ES-I3 (cell line): ENCODE results near the gene CCDC88B.

Experiments
- H3K36me3 ChIP-seq: 2 replicates; pipeline ENCODE4 v1.6.1; 2013; ENCODE audit warnings: mild to moderate bottlenecking, low read length, control low read depth, moderate library complexity; ENCODE audit not compliant: insufficient read depth
- H3K4me1 ChIP-seq: 2 replicates; pipeline ENCODE4 v1.6.1; 2013; ENCODE audit warnings: mild to moderate bottlenecking, control low read depth, low read length; ENCODE audit not compliant: insufficient read depth
- H3K9ac ChIP-seq: 2 replicates; pipeline ENCODE4 v1.6.1; 2013; ENCODE audit warnings: low read depth, mild to moderate bottlenecking, low read length, moderate library complexity
- H3K9me3 ChIP-seq: 2 replicates; pipeline ENCODE4 v1.6.1; 2013; ENCODE audit warnings: mild to moderate bottlenecking, low read length, moderate library complexity; ENCODE audit not compliant: control insufficient read depth, insufficient read depth

Gene CCDC88B, protein sequence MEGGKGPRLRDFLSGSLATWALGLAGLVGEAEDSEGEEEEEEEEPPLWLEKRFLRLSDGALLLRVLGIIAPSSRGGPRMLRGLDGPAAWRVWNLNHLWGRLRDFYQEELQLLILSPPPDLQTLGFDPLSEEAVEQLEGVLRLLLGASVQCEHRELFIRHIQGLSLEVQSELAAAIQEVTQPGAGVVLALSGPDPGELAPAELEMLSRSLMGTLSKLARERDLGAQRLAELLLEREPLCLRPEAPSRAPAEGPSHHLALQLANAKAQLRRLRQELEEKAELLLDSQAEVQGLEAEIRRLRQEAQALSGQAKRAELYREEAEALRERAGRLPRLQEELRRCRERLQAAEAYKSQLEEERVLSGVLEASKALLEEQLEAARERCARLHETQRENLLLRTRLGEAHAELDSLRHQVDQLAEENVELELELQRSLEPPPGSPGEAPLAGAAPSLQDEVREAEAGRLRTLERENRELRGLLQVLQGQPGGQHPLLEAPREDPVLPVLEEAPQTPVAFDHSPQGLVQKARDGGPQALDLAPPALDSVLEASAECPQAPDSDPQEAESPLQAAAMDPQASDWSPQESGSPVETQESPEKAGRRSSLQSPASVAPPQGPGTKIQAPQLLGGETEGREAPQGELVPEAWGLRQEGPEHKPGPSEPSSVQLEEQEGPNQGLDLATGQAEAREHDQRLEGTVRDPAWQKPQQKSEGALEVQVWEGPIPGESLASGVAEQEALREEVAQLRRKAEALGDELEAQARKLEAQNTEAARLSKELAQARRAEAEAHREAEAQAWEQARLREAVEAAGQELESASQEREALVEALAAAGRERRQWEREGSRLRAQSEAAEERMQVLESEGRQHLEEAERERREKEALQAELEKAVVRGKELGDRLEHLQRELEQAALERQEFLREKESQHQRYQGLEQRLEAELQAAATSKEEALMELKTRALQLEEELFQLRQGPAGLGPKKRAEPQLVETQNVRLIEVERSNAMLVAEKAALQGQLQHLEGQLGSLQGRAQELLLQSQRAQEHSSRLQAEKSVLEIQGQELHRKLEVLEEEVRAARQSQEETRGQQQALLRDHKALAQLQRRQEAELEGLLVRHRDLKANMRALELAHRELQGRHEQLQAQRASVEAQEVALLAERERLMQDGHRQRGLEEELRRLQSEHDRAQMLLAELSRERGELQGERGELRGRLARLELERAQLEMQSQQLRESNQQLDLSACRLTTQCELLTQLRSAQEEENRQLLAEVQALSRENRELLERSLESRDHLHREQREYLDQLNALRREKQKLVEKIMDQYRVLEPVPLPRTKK (N-terminal part only)

DNA sequence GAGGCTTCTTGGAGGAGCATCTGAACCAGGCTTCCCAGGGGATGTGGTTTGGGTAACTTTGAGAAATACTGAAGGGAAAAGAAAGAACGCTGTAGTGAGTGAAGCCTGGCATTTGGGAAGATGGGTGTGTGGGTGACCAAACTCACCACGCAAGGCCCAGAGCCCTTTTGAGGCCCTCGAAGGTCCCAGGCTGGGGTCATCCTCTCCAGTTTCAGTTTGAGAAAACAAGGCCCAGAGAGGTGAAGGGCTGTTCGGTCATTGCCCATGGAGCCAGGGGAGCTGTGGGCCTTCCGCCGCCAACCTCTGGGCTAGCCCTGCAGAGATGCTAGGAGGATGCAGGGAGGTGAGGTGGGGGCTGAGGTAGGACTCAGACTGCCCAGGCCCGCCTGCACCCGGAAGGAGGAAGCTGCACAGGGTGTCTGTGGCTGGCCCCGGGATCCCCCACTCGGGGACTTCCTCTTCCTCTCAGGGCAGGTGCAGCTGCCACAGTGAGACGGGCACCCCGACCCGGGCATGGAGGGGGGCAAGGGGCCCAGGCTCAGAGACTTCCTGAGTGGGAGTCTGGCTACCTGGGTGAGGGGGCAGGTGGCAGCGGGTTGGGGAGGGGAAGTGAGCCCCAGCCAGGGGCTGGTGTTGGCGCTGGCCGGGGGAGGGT is at the start of gene CCDC88B:
Gene CCDC88B, plus strand, starts transcription at position 451 of the 655 bp plus-strand sequence. Its CDS starts 63 bp downstream, at position 514.
- Histone ChIP-seq H3K9ac (peak within 1 kb of the TSS; percentile 82), H3K36me3 (no peaks in the 10 kb centered on the region), H3K4me1 (peaks cover 7% of the 10 kb centered on the region; the same call in 1 of the 2 replicates), H3K9me3 (no peaks in the 10 kb centered on the region)

DNA sequence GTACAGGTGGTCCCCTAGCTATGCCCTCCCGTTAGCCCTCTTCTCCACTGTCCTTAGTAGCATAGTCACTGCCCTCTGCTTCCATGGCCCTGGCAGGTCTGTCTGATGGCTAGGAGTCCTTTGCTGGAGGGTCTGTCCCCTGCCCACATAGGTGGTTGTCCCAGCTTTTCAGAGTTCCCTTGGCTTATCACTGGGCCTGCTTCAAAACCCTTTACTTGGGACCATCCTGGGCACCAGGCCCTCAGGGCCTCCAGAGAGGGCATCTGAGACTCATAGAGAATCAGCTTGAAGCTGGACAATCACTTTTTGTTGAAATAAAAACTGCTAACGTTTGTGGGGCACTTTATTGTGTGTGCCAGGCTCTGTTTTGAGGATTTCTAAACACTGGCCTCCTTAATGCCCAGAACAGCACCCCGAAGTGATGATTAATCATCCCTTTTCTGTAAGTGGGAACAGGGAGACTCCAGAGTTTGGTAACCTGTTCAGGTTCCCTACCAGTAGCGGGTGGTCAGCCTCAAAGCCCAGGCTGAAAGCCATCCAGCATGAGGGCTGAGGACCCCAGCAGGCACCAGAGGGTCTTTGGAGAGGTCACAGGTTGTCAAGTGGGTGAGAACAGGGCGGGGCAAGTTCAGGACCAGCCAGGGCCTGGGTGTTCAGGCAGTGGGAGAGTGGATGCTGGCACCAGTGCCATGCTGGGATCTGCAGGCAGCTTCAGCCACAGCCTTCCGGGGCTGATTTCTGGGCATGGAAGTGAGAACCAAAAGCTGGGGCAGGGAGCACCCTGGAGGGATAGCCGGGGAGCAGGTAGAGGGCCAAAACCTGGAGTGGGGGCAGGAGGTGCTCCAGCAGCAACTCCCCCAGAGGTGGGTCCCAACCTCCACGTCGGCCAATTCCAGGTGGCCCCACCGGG is 49.4 kb upstream of the CCDC88B start:
- Histone ChIP-seq H3K9ac (peak overlapping the region; percentile 60), H3K9me3 (no peaks in the 10 kb centered on the region), H3K4me1 (0 out of 2 replicates have a peak, but pooled peaks cover 4% of the 10 kb centered on the region), H3K36me3 (no peaks in the 10 kb centered on the region)

DNA sequence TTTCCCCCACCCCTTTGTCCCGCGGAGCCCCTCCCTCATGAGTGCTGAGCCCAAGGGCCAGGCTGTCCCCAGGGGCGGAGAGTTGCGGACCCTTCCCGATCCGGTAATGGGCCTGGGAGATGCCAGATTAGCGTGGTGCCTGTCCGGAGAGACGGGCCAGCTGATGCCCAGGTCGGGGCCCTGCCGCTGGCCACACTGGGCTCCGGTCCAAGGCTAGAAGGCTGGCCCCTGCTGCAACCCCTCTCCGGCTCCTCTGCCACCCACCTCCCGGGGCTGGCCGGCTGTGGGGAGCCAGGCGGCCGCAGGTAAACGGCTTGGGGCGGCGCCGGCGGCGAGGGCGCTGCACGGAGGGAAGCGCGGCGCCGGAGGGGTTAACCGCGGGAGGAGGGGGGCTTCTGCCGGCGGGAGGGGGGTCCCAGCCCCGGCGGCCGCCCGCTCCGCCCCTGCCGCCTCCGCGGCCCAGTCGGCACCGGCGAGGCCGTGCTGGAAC is 48.7 kb upstream of the CCDC88B start, which contains the start of gene KCNK4:
Gene KCNK4, plus strand, starts transcription at position 41 of the 490 bp plus-strand sequence. CDS start 1,717 bp downstream, outside the sequence.
- Histone ChIP-seq H3K36me3 (no peaks in the 10 kb centered on the region), H3K9ac (peak within 1 kb of the TSS; percentile 60), H3K4me1 (0 out of 2 replicates have a peak, but pooled peaks cover 2% of the 10 kb centered on the region), H3K9me3 (no peaks in the 10 kb centered on the region; the same call in 1 of the 2 replicates)

- H3K4me1 ChIP-seq: no peaks in the 10 kb centered on the region
- no peaks in the 10 kb centered on the region for H3K36me3 ChIP-seq
- H3K9me3 ChIP-seq: no peaks in the 10 kb centered on the region; the same call in 1 of the 2 replicates
- peak overlapping the region; percentile 60 for H3K9ac ChIP-seq
Observed at GRCh38 chr11:64291752-64292459, 48.1 kb upstream of the CCDC88B start.

DNA sequence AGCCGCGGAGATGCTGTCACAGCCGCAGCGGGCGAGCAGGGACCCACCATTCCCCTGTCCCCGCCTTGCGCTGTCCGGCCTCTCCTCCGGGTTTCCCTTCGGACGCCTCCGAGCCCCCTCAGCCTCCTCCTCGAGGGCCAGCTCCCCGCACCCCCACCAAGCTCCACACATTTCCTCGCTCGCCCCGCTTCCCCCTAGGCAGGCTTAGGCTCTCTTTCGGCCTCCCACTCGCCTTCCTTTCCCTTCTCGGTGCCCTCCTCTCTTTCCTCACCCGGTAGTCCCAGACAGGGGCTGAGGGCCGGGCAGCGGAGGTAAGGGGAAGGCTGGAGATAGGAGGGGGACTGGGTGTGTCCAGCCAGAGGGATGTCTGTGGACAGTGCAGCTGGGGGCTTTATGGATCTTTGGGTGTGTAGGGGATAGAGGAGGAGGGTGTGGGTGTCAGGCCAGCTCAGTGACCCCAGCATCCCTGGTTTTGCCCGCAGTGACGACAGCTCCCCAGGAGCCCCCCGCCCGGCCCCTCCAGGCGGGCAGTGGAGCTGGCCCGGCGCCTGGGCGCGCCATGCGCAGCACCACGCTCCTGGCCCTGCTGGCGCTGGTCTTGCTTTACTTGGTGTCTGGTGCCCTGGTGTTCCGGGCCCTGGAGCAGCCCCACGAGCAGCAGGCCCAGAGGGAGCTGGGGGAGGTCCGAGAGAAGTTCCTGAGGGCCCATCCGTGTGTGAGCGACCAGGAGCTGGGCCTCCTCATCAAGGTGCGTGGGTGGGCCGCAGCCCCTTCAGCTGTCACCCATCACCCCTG is 47.3 kb upstream of the CCDC88B start:
- Histone ChIP-seq H3K36me3 (no peaks in the 10 kb centered on the region), H3K9me3 (no peaks in the 10 kb centered on the region; the same call in 1 of the 2 replicates), H3K4me1 (no peaks in the 10 kb centered on the region), H3K9ac (peak overlapping the region; percentile 60)

- no peaks in the 10 kb centered on the region; the same call in 1 of the 2 replicates for H3K4me1 ChIP-seq
Observed at GRCh38 chr11:64294774-64295173, 45.2 kb upstream of the CCDC88B start.

GRCh38 chr11:64295760-64296159 is 44.2 kb upstream of the CCDC88B start:
- Histone ChIP-seq H3K9ac (no peak overlapping the region), H3K36me3 (no peaks in the 10 kb centered on the region), H3K4me1 (no peaks in the 10 kb centered on the region; the same call in 1 of the 2 replicates), H3K9me3 (no peaks in the 10 kb centered on the region; the same call in 1 of the 2 replicates)

More at GRCh38 chr11:64294774-64295173, 45.2 kb upstream of the CCDC88B start:
- H3K9ac ChIP-seq: no peak overlapping the region
- no peaks in the 10 kb centered on the region for H3K36me3 ChIP-seq
- no peaks in the 10 kb centered on the region; the same call in 1 of the 2 replicates for H3K9me3 ChIP-seq

DNA sequence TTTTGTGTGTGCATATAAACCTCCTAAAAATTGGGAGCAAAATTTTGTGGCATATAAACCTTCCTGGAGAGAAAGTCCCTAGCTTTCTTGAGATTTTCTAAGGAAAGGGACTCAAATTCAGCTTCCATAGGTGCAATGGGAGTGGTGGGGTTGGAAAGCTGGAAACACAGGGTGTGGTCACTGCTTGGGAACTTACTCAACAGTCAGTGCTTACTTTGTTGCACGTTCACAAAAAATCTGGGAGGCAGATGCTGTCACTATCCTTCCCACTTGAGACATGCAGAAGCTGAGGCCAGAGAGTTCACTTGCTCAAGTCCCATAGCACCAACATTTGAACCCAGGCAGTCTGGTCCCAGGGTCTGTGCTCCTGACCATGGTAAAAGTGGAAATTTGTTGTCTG is 43.8 kb upstream of the CCDC88B start:
- H3K9ac ChIP-seq: no peak overlapping the region
- H3K36me3 ChIP-seq: no peaks in the 10 kb centered on the region
- no peaks in the 10 kb centered on the region; the same call in 1 of the 2 replicates for H3K4me1 ChIP-seq
- no peaks in the 10 kb centered on the region; the same call in 1 of the 2 replicates for H3K9me3 ChIP-seq

GRCh38 chr11:64296830-64297698 is 42.9 kb upstream of the CCDC88B start:
- H3K9ac ChIP-seq: peak overlapping the region; percentile 3; the same call in 1 of the 2 replicates
- no peaks in the 10 kb centered on the region; the same call in 1 of the 2 replicates for H3K9me3 ChIP-seq
- no peaks in the 10 kb centered on the region; the same call in 1 of the 2 replicates for H3K4me1 ChIP-seq
- no peaks in the 10 kb centered on the region for H3K36me3 ChIP-seq

DNA sequence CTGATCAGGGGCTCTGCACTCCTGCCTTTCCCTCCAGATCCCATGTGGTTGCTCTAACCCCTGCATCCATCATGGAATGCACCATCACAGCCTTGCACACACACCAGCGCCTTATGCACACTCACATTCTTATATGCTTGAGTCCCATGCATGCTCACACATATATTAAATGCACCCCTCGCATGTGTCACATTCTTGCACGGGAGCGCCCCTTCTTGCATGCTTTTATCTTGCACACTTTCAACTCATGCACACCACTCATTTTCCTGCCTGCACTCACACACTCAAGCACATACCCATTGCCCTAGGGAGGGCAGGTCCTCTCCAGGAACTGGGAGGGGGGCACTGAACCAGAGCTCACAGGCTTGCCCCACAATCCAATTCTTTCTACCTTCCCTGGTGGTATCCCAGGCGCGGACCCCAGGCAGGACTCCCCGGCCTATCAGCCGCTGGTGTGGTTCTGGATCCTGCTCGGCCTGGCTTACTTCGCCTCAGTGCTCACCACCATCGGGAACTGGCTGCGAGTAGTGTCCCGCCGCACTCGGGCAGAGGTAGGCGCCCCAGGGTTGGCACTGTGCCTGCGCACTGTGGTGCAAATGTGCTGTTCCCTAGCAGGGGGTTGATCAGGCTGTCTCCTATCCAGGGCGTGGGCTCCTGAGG is 42.2 kb upstream of the CCDC88B start:
- no peaks in the 10 kb centered on the region; the same call in 1 of the 2 replicates for H3K4me1 ChIP-seq
- no peaks in the 10 kb centered on the region; the same call in 1 of the 2 replicates for H3K9me3 ChIP-seq
- peak overlapping the region; percentile 3; the same call in 1 of the 2 replicates for H3K9ac ChIP-seq
- no peaks in the 10 kb centered on the region for H3K36me3 ChIP-seq
